Measurements from ENCODE around the gene RSPRY1.
"Not testable (repeated sequence)": the region's sequence is repeated elsewhere in the genome, so short reads cannot be mapped to it uniquely, and the experiment has no call there.

The RSPRY1 gene

GRCh38 chr16:57270221-57271062, 84.3 kb downstream of the RSPRY1 start:
- Histone ChIP-seq H3K9me3 (ENCODE audit: control insufficient read depth, low read length) (no peaks in the 10 kb centered on the region), H3K4me3 (ENCODE audit: low read length) (no peak overlapping the region), H3K4me1 (ENCODE audit: control insufficient read depth, insufficient read depth, low read length) (no peaks in the 10 kb centered on the region), H3K36me3 (ENCODE audit: control insufficient read depth, insufficient read depth, low read length, severe bottlenecking) (no peaks in the 10 kb centered on the region), H3K9ac (ENCODE audit: low read length) (no peak overlapping the region), H3K27me3 (replicated peaks; ENCODE audit: control insufficient read depth, insufficient read depth, low read length) (peaks cover 14% of the 10 kb centered on the region)
- DNase-seq (ENCODE audit: low read depth) = no peak

GRCh38 chr16:57271063-57271345, 84.9 kb downstream of the RSPRY1 start:
- no peaks in the 10 kb centered on the region for H3K9me3 ChIP-seq (ENCODE audit: control insufficient read depth, low read length)
- no peak for DNase-seq (ENCODE audit: low read depth)

DNA sequence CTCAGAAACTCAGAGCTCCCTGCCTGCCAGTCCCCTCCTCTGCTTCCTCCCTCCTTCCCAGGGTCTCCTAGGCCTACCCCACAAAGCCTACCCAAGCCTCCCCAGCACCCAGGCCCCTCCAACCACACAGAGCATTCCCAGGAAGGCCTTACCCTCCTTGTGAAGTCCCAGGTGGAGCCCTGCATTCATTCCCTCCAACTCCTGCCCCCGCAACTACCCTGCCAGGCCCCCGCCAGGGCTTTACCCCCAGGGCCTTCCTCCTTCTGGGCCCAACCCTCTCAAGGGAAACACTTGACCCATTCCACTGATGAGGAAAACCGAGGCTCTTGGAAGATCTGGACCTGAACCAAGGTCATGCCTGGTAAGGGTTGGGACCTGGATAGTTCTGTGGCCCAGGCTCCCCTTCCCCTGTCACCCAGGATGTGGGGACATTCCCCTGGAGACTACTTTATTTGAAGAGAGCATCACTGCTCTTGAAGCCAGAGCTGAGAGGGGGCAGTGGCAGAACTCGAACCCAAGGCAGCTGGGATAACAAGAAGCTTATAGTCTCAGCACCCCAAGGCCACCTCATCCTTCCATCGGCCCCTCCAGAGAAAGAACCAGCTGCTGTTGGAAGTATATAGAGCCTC, 85.9 kb downstream of the RSPRY1 start:
- no peak for DNase-seq (ENCODE audit: low read depth)

More at GRCh38 chr16:57271063-57271345, 84.9 kb downstream of the RSPRY1 start:
- Histone ChIP-seq H3K4me3 (ENCODE audit: low read length) (no peak overlapping the region), H3K4me1 (ENCODE audit: control insufficient read depth, insufficient read depth, low read length) (no peaks in the 10 kb centered on the region), H3K9ac (ENCODE audit: low read length) (no peak overlapping the region), H3K27me3 (replicated peaks; ENCODE audit: control insufficient read depth, insufficient read depth, low read length) (peaks cover 12% of the 10 kb centered on the region), H3K36me3 (ENCODE audit: control insufficient read depth, insufficient read depth, low read length, severe bottlenecking) (no peaks in the 10 kb centered on the region)

GRCh38 chr16:57273359-57273758, 87.2 kb downstream of the RSPRY1 start:
- Histone ChIP-seq H3K4me3 (ENCODE audit: low read length) (no peak overlapping the region), H3K27me3 (replicated peaks; ENCODE audit: control insufficient read depth, insufficient read depth, low read length) (no peaks in the 10 kb centered on the region), H3K4me1 (ENCODE audit: control insufficient read depth, insufficient read depth, low read length) (peaks cover 3% of the 10 kb centered on the region), H3K9ac (ENCODE audit: low read length) (no peak overlapping the region), H3K9me3 (ENCODE audit: control insufficient read depth, low read length) (no peaks in the 10 kb centered on the region), H3K36me3 (ENCODE audit: control insufficient read depth, insufficient read depth, low read length, severe bottlenecking) (no peaks in the 10 kb centered on the region)
- no peak for DNase-seq (ENCODE audit: low read depth)

More for the DNA sequence above, 85.9 kb downstream of the RSPRY1 start:
- Histone ChIP-seq H3K36me3 (ENCODE audit: control insufficient read depth, insufficient read depth, low read length, severe bottlenecking) (no peaks in the 10 kb centered on the region), H3K9me3 (ENCODE audit: control insufficient read depth, low read length) (no peaks in the 10 kb centered on the region), H3K4me1 (ENCODE audit: control insufficient read depth, insufficient read depth, low read length) (no peaks in the 10 kb centered on the region), H3K4me3 (ENCODE audit: low read length) (no peak overlapping the region), H3K9ac (ENCODE audit: low read length) (no peak overlapping the region), H3K27me3 (replicated peaks; ENCODE audit: control insufficient read depth, insufficient read depth, low read length) (peaks cover 8% of the 10 kb centered on the region)

GRCh38 chr16:57273826-57274225, 87.7 kb downstream of the RSPRY1 start:
- Histone ChIP-seq H3K36me3 (ENCODE audit: control insufficient read depth, insufficient read depth, low read length, severe bottlenecking) (no peaks in the 10 kb centered on the region), H3K4me1 (ENCODE audit: control insufficient read depth, insufficient read depth, low read length) (peaks cover 3% of the 10 kb centered on the region), H3K9ac (ENCODE audit: low read length) (no peak overlapping the region), H3K9me3 (ENCODE audit: control insufficient read depth, low read length) (no peaks in the 10 kb centered on the region), H3K27me3 (replicated peaks; ENCODE audit: control insufficient read depth, insufficient read depth, low read length) (no peaks in the 10 kb centered on the region), H3K4me3 (ENCODE audit: low read length) (no peak overlapping the region)
- no peak for DNase-seq (ENCODE audit: low read depth)

DNA sequence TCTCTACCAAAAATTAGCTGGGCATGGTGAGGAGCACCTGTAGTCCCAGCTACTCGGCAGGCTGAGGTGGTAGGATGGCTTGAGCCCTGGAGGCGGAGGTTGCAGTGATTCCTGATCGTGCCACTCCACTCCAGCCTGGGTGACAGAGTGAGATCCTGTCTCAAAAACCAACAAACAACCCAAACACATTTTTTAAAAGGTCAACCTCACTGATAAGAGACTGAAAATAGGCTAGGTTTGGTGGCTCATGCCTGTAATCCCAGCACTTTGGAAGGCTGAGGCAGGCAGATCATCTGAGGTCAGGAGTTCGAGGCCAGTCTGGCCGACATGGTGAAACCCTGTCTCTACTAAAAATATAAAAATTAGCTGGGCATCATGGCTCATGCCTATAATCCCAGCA, 89.8 kb downstream of the RSPRY1 start:
- H3K4me1 ChIP-seq (ENCODE audit: control insufficient read depth, insufficient read depth, low read length); H3K27me3 ChIP-seq (replicated peaks; ENCODE audit: control insufficient read depth, insufficient read depth, low read length); H3K9ac ChIP-seq (ENCODE audit: low read length); H3K4me3 ChIP-seq (ENCODE audit: low read length); DNase-seq (ENCODE audit: low read depth); H3K36me3 ChIP-seq (ENCODE audit: control insufficient read depth, insufficient read depth, low read length, severe bottlenecking); H3K9me3 ChIP-seq (ENCODE audit: control insufficient read depth, low read length): not testable (repeated sequence)

DNA sequence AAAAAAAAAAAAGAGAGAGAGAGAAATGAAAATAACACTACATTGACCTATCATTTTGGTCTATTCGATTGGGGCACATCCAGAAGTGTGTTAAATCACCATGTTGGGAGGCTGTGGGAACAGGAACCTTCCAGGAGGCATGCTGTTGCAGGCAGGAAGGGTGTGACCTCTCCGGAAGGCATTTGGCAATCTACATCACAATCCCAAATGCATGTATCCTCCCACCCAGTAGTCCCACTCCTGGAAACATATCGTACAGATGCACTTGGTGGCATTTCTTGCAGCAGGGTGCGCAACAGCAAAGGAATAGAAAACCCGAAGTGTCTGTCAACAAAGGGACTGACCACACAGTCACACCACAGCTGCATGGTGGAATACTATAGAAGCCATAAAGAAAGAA, 90.5 kb downstream of the RSPRY1 start:
- no peak for DNase-seq (ENCODE audit: low read depth)
- no peaks in the 10 kb centered on the region for H3K9me3 ChIP-seq (ENCODE audit: control insufficient read depth, low read length)

GRCh38 chr16:57277586-57277985, 91.5 kb downstream of the RSPRY1 start:
- no peak overlapping the region for H3K4me3 ChIP-seq (ENCODE audit: low read length)
- peaks cover 5% of the 10 kb centered on the region for H3K27me3 ChIP-seq (replicated peaks; ENCODE audit: control insufficient read depth, insufficient read depth, low read length)
- peak; percentile 39 for DNase-seq (ENCODE audit: low read depth)
- no peaks in the 10 kb centered on the region for H3K36me3 ChIP-seq (ENCODE audit: control insufficient read depth, insufficient read depth, low read length, severe bottlenecking)
- H3K9ac ChIP-seq (ENCODE audit: low read length) = no peak overlapping the region
- no peaks in the 10 kb centered on the region for H3K9me3 ChIP-seq (ENCODE audit: control insufficient read depth, low read length)
- H3K4me1 ChIP-seq (ENCODE audit: control insufficient read depth, insufficient read depth, low read length) = peaks cover 3% of the 10 kb centered on the region

More for the DNA sequence above, 90.5 kb downstream of the RSPRY1 start:
- no peaks in the 10 kb centered on the region for H3K36me3 ChIP-seq (ENCODE audit: control insufficient read depth, insufficient read depth, low read length, severe bottlenecking)
- H3K9ac ChIP-seq (ENCODE audit: low read length) = no peak overlapping the region
- H3K4me3 ChIP-seq (ENCODE audit: low read length) = no peak overlapping the region
- H3K4me1 ChIP-seq (ENCODE audit: control insufficient read depth, insufficient read depth, low read length) = peaks cover 3% of the 10 kb centered on the region
- peaks cover 4% of the 10 kb centered on the region for H3K27me3 ChIP-seq (replicated peaks; ENCODE audit: control insufficient read depth, insufficient read depth, low read length)

DNA sequence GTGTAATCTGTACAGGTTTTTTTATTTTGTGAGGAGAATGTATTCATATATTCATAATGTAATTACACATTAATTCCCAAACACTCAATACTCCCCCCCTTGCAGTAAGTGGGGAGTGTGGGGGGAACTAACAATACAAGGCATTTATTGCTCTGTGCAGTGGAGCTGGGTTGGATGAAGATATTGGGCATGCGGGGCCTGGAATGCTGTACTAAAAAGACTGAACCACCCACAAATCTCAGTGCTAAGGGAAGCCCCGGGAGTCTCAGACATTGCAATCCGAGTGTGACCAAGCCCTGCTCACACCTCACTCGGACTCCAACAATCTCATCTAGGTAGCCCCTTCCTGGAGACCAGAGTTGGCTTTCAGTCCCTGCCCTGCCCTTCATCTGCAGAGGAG, 92.4 kb downstream of the RSPRY1 start:
- no peak for DNase-seq (ENCODE audit: low read depth)
- no peak overlapping the region for H3K9ac ChIP-seq (ENCODE audit: low read length)
- H3K27me3 ChIP-seq (replicated peaks; ENCODE audit: control insufficient read depth, insufficient read depth, low read length) = peaks cover 14% of the 10 kb centered on the region
- H3K4me3 ChIP-seq (ENCODE audit: low read length) = no peak overlapping the region
- H3K4me1 ChIP-seq (ENCODE audit: control insufficient read depth, insufficient read depth, low read length) = peaks cover 3% of the 10 kb centered on the region
- H3K9me3 ChIP-seq (ENCODE audit: control insufficient read depth, low read length) = no peaks in the 10 kb centered on the region
- H3K36me3 ChIP-seq (ENCODE audit: control insufficient read depth, insufficient read depth, low read length, severe bottlenecking) = no peaks in the 10 kb centered on the region

GRCh38 chr16:57279780-57280638, 93.9 kb downstream of the RSPRY1 start:
- H3K36me3 ChIP-seq (ENCODE audit: control insufficient read depth, insufficient read depth, low read length, severe bottlenecking) = no peaks in the 10 kb centered on the region
- H3K4me1 ChIP-seq (ENCODE audit: control insufficient read depth, insufficient read depth, low read length) = peaks cover 8% of the 10 kb centered on the region
- DNase-seq (ENCODE audit: low read depth) = no peak
- H3K4me3 ChIP-seq (ENCODE audit: low read length) = no peak overlapping the region
- H3K9me3 ChIP-seq (ENCODE audit: control insufficient read depth, low read length) = no peaks in the 10 kb centered on the region
- H3K27me3 ChIP-seq (replicated peaks; ENCODE audit: control insufficient read depth, insufficient read depth, low read length) = peaks cover 27% of the 10 kb centered on the region
- H3K9ac ChIP-seq (ENCODE audit: low read length) = no peak overlapping the region

- DNase-seq (ENCODE audit: low read depth) = no peak
- Histone ChIP-seq H3K9ac (ENCODE audit: low read length) (no peak overlapping the region), H3K4me3 (ENCODE audit: low read length) (no peak overlapping the region), H3K4me1 (ENCODE audit: control insufficient read depth, insufficient read depth, low read length) (peaks cover 8% of the 10 kb centered on the region), H3K27me3 (replicated peaks; ENCODE audit: control insufficient read depth, insufficient read depth, low read length) (peaks cover 35% of the 10 kb centered on the region), H3K36me3 (ENCODE audit: control insufficient read depth, insufficient read depth, low read length, severe bottlenecking) (no peaks in the 10 kb centered on the region), H3K9me3 (ENCODE audit: control insufficient read depth, low read length) (no peaks in the 10 kb centered on the region)
Observed at GRCh38 chr16:57281791-57282190, 95.7 kb downstream of the RSPRY1 start.

All from adipocyte (in vitro differentiated cells).